GM19372 (cell line): ENCODE results near the gene CSNK2A1.
"Not testable (repeated sequence)": the region's sequence is repeated elsewhere in the genome, so short reads cannot be mapped to it uniquely, and the experiment has no call there.

Source experiments
- ATAC-seq: cut with Tn5 transposase; IDR thresholded peaks from one replicate; pipeline ENCODE4 v1.9.1; 2021; ENCODE audit warnings: mild to moderate bottlenecking, low read depth, moderate library complexity; ENCODE audit not compliant: unreplicated experiment

The CSNK2A1 gene

DNA sequence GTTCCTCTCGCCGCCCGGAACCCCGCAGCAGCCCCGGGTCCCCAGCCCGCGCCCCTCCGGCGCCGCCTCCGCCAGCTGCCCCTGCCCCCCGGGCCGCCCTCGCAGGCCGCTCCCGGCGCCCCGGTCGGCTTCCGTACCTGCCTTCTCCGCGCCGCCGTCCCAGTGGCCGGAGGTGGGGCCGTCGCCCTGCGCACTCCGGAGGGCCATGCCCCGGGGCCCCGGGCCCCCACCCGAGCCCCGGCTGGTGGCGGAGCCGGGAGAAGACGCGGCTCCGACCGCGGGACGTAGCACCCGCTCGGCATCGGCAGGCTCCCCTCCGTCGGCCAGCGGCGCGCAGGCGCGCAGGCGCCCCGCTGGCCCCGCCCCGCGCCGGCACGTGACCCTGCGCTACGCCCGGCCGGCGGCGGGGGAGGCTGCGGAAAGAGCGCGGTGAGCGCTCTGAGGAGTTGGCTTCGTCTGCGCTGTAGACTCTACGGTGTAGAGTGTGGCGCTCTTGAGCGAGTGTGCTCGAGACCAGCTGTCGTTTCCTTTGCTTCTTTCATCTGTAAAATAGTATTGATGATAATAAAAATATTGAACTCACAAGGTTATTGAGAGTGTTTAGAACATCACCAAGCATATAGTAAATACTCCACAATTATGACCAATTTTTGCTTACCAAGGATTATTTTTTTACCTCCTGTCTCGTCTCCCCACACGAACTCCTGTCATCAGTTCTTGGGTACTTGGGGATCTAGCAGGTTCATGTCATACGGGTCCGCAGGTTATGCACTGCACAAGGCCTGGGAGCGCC lies 81.2 kb downstream of the CSNK2A1 start, which contains the start of gene TBC1D20:
TBC1D20 (minus strand) TSS at position 335 of the 793 bp plus-strand sequence; CDS start at position 207, 128 bp downstream.
- ATAC-seq = peak; percentile 91

- peak; percentile 30 for ATAC-seq
Measured at GRCh38 chr20:461254-462198, 82.1 kb downstream of the CSNK2A1 start.

DNA sequence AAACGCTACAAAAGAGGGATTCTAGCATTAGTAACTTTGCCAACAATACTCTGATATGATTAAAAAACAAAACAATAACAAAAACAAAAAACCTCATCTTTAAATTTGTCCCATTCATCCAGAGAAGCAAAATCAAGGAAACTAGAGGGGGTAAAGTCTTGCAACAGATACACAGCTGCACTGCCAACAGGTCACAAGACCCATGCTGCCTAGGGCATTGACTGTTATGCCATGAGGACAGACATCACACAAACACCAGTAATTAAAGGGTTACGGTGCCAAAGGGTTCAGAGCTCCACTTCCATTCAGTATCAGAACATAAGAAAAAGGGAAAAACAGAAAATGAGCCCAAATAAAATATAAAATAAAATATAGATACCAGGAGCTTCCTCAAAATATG lies 82.9 kb downstream of the CSNK2A1 start:
- no peak for ATAC-seq

- ATAC-seq = no peak
Measured at GRCh38 chr20:460180-460579, 83.4 kb downstream of the CSNK2A1 start.

GRCh38 chr20:458776-459175 lies 84.8 kb downstream of the CSNK2A1 start:
- no peak for ATAC-seq

DNA sequence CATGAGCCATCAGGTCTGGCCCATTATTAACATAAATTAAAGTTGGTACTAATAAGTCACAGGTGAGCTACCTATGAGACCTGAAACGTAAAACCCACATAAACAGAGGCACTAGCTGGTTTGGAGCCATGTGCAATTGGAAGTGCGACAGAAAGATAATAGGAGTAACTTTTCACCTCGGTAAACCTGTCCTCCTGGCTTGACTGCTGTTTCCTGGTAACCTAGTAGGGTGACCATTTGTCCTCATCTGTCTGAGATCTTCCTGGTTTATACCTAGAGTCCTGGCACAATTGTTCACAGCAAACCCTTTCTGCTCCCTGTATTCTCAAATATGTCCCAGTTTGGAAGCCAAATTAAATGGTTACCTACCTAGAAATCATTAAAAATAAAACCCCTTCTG lies 88.6 kb downstream of the CSNK2A1 start:
- ATAC-seq = no peak

DNA sequence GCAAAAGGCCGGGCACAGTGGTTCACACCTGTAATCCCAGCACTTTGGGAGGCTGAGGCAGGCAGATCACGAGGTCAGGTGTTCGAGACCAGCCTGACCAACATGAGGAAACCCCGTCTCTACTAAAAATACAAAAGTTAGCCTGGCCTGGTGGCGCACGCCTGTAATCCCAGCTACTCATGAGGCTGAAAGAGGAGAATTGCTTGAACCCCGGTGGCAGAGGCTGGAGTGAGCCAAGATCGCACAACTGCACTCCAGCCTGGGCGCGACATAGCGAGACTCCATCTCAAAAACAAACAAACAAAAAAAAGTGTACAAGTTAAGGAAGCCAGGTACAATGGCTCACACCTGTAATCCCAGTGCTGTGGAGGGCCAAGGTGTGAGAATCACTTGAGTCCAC lies 91.6 kb downstream of the CSNK2A1 start:
- ATAC-seq = not testable (repeated sequence)

DNA sequence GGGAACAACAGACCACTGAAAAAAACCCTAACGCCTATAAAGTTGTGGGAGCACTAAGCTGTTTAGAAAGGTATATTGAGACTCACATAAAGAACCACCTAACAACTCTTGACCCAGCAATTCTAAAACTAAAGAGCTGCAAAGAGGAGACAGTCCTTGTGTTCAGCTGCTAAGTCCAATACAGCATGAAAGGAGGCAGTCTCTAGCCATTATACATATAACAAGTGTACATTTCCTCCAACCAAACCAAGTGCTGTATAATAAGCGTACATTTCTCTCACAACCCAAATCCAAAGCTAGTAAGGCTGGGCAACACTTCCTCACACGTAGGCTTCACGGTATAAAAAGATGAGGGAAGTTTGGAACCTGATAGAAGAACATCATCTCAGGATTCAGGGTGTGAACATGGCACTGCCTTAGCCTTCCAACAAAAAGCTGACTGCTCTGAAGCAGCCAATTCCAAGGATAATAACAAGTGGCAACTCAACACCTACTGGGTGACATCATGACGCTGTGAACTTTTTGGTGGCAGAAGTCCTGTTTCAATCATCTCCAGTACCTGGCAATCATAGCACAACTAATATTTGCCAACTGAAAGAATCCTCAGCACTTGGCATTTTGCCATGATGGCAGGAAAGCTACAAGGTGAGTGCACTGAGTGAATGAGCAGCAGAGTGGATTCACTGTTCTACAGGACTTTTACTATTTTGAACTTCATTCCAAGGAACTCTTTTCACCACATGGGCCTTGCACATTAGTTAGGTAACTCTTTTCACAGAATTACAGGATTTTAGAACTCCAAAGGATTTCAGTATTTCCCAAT lies 97.9 kb downstream of the CSNK2A1 start:
- ATAC-seq = no peak

GRCh38 chr20:444862-445426 lies 98.6 kb downstream of the CSNK2A1 start:
- ATAC-seq = no peak

DNA sequence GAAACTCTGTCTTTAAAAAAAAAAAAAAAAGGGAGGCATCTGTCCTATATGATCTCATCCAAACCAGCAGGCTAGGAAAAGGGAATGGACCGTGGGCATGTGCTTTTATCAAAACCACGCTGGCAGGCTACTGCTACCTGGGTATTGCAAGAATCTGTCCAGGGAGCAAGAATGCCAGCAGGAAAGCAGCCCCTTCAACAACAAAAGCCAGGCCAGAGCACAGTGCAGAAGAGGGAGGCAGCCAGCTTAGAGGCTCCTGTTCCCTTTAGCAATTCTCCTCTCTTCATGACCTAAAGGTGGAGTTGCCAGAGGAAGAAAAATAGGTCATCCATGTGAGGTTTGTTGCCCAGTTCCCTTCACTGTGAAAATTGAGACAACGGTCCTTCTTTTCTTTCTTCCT lies 99.5 kb downstream of the CSNK2A1 start:
- ATAC-seq = no peak

DNA sequence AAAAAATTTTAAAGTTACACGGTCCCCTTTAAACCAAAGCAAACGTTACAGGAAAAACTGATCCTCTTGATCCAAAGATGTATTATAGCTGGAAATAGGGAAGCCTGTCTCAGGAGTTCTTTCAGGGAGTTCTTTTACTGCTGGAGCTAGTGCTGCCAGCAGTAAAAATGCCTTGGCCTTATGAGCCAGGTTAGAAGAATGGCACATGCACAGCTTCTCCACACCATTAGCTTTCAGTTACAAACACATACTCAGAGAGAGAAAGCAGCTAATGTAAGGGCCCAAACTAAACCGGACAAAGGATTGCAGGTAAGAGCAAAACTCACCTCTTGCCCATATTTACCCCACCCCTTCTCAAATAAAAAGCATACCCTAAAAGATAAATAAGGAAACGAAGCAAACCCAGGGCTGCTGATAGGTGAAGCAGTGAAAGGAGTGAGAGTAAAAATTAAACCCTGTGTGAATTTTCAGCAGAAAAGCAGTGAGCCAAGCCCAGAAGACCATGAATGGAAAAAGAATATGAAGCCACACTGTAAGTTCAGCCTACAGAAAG lies 100.3 kb downstream of the CSNK2A1 start:
- no peak for ATAC-seq

- no peak for ATAC-seq
Measured at GRCh38 chr20:440636-441035, 103.0 kb downstream of the CSNK2A1 start.

GRCh38 chr20:440148-440547 lies 103.4 kb downstream of the CSNK2A1 start:
- ATAC-seq = no peak

GRCh38 chr20:438571-439469 lies 104.8 kb downstream of the CSNK2A1 start:
- ATAC-seq = no peak

GRCh38 chr20:437787-438486 lies 105.7 kb downstream of the CSNK2A1 start:
- no peak for ATAC-seq

DNA sequence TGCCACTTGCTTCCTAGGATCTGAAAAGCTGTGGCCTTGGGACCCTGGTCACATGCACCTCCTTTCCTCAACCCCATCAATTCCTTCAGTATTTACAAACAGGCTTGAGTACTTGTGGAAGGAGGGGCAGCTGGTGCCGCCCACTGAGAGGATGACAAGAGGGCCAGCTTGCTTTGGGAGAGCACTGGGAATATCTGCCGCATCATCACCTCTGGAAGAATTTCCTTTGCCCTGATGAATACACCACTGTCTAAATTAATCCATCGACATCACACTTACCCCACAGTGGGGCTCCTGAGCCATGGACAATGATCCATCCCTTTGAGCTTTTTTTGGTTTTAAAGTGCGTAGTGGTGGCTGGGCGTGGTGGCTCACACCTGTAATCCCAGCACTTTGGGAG lies 107.1 kb downstream of the CSNK2A1 start:
- ATAC-seq = no peak

DNA sequence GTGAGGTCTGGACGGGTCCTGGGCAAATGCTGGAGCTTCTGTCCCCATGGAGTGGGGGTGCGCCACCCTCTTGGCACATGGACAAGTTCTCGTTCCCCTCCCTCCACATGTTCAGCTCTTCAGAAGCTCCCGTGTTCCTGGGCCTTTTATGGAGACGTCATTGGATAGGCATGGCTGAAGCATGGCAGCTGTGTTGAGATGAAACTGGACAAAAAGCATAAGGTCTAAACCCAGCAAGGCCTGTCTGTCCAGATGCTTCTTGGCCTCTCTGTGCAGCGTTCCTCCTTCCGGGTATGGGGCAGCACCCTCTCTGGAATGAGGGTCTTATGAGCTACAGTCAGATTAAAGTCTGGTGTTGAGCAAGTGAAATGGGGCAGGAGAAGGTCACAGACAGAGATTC lies 108.0 kb downstream of the CSNK2A1 start:
- no peak for ATAC-seq

- ATAC-seq = no peak
Measured at GRCh38 chr20:434661-435419, 108.8 kb downstream of the CSNK2A1 start.
